LNCaP clone FGC (cell line): Measurements from ENCODE around the gene MACROD2.

Source experiments
- DNase-seq: peaks from one replicate; pipeline ENCODE4 v3.0.0-alpha.2; 2011; ENCODE audit warnings: low read depth
- H3K4me3 ChIP-seq: 2 replicates; pipeline ENCODE4 v1.5.1; 2011; ENCODE audit warnings: mild to moderate bottlenecking, low read depth, low read length, control low read depth
- TF ChIP-seq, protein P1 (sequence below): IDR thresholded peaks from 2 replicates; pipeline ENCODE4 v1.5.1; 2012; ENCODE audit warnings: mild to moderate bottlenecking; ENCODE audit not compliant: control insufficient read depth, insufficient read depth; ENCODE audit errors: extremely low read depth

The MACROD2 gene

DNA sequence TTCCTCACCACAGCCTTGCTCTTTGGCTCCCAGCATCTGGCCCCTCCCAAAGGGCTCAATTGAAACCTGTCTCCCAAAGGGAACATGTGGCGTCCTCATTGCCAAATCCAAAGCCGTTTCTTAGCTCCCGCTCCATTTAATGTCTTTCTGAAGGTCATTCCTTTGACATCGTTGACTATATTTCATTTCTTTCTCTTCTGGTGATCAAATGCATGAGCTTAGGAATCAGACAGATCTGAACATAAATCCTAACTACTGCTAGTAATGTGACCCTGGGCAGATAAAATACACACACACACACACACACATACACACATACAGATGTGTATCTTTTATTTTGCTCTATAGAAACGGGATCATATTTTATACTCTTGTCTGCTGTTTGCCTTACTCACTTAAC, 1306.8 kb downstream of the MACROD2 start:
- no peak for DNase-seq
- TF ChIP-seq, protein P1, sequence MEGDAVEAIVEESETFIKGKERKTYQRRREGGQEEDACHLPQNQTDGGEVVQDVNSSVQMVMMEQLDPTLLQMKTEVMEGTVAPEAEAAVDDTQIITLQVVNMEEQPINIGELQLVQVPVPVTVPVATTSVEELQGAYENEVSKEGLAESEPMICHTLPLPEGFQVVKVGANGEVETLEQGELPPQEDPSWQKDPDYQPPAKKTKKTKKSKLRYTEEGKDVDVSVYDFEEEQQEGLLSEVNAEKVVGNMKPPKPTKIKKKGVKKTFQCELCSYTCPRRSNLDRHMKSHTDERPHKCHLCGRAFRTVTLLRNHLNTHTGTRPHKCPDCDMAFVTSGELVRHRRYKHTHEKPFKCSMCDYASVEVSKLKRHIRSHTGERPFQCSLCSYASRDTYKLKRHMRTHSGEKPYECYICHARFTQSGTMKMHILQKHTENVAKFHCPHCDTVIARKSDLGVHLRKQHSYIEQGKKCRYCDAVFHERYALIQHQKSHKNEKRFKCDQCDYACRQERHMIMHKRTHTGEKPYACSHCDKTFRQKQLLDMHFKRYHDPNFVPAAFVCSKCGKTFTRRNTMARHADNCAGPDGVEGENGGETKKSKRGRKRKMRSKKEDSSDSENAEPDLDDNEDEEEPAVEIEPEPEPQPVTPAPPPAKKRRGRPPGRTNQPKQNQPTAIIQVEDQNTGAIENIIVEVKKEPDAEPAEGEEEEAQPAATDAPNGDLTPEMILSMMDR, result no peak

DNA sequence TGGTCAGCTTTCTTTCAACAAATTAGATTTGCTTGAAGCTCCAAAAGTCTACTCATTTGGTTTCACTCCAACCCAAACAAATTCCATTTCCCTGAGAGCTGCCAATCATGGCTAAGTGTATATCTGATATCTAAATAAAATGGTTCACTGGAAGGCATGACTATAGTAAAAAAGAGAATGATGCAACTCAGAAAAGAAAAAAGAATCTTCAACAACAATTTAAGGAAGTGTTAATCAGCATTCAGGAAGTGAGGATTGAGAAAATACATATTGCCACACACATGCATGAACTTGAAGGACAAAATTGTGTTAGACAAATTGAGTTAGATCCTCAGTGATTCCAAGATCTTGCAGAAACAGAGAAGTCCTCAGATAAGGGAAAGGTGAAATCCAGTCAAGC, 1315.0 kb downstream of the MACROD2 start:
- TF ChIP-seq, protein P1, result no peak
- H3K4me3 ChIP-seq, result no peak overlapping the region
- no peak for DNase-seq

More for the DNA sequence above, 1306.8 kb downstream of the MACROD2 start:
- no peak overlapping the region for H3K4me3 ChIP-seq

DNA sequence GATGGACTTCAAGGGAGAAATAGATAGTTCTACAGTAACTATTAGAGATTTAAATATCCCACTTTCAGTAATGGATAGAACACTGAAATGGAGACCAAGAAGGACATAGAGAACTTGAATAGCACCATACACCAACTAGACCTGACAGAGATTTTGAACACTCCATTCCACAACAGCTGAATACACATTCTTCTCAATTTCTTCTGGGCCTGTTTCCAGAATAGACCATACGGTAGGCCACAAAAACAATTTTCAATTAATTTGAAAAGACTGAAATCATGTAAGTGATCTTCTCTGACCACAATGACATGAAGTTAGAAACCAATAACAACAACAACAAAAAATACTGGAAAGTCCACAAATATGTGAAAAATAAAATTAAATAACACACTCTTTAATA, 1321.2 kb downstream of the MACROD2 start:
- TF ChIP-seq, protein P1, result no peak

DNA sequence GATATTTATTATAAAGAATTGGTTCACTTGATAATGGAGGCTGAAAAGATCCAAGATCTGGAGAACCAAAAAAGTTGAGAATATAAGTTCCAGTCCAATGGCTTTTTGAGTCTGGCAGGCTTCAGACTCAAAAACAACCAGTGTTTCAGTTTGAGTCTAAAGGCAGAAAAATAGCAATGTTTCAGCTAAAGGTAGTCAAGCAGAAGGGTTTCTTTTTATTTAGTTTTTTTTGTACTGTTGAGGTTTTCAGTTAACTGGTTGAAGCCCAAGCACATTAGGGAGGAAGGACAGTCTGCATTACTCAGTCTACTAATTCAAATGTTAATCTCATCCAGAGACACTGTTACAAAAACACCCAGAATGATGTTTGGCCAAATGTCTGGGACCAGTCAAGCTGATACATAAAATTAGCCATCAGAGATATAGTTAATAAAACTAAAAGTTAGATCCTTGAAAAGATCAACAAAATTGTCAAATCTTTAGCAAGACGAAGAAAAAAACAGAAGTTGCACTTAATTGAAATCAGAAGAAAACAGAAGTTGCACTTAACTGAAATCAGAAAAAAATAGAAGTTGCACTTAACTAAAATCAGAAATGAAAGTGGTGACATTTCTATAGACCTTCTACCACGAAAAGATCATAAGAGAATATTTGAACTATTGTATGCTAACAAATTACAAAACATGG, 1322.4 kb downstream of the MACROD2 start:
- DNase-seq, result no peak
- TF ChIP-seq, protein P1, result no peak
- no peak overlapping the region for H3K4me3 ChIP-seq

More for the DNA sequence above, 1321.2 kb downstream of the MACROD2 start:
- H3K4me3 ChIP-seq, result no peak overlapping the region
- DNase-seq, result no peak

DNA sequence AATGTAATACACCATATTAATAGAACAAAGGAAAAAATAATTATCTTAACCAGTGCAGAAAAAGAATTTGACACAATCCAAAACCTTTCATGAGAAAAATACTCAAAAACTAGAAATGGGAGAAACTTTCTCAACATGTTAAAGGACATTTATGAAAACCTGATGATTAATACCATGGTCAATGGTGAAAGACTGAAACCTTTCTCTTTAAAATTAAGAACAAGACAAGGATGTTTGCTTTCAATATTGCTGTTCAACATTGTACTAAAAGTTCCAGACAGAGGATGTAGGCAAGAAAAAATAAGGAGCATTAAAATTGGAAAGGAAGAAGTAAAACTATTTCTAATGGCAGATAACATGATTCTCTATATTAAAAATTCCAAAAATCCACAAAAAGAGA, 1323.4 kb downstream of the MACROD2 start:
- H3K4me3 ChIP-seq, result no peak overlapping the region
- no peak for DNase-seq
- TF ChIP-seq, protein P1, result no peak

DNA sequence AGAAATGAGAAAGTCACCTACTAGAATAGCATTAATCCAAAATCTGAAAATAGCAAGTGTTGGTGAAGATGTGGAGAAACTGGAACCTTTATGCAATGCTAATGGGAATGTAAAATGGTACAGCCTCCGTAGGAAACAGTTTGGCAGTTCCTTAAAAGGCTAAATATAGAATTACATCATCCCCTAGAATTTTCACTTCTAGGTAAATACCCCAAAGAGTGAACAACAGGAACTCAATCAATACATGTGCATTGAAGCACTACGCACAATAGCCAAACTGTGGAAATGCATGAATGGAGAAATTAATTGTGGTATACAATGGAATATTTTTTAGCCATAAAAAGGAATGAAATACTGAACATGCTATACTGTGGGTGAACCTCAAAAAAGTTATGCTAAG, 1324.1 kb downstream of the MACROD2 start:
- DNase-seq, result no peak
- TF ChIP-seq, protein P1, result no peak
- H3K4me3 ChIP-seq, result no peak overlapping the region

DNA sequence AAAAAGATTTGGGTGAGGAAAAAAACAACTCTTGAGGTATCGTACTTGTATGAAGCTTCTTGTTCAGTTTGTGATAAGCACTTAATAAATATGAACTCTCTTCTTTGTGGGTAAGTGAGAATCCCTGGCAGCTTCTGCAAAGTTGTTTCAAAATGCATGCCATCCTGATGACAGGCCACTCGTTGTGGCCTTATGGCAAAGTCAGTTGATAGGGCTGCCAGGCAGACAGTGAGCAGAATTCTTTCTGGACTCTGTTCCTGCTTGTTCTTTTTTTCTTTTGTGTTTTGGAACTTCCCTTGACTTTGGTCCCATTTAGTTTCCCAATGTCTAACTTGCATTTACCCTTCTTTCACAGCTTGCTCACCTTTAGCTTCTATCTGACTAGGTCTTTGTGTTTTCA, 1325.6 kb downstream of the MACROD2 start:
- H3K4me3 ChIP-seq, result no peak overlapping the region

More for the DNA sequence above, 1325.6 kb downstream of the MACROD2 start:
- no peak for DNase-seq
- TF ChIP-seq, protein P1, result no peak
